Smooth muscle cell (in vitro differentiated cells): ENCODE data around the gene ADGRV1. TPM values are rescaled to one million over a fixed set of nuclear protein-coding genes. Genes with fewer than 3 reads are reported as not detected.

Source experiments
- DNase-seq: peaks from one replicate; lab custom pipeline; 2025; ENCODE audit not compliant: unreplicated experiment; lab: John Stamatoyannopoulos, UW
- H2AFZ ChIP-seq: fragments of 200-600 bp; sonication (generic); 2 replicates; pipeline ENCODE4 v1.6.0; 2016; ENCODE audit warnings: antibody characterized with exemption, low read depth, mild to moderate bottlenecking
- H3F3A ChIP-seq: fragments of 200-600 bp; sonication (generic); 2 replicates; pipeline ENCODE4 v1.6.0; 2017; ENCODE audit warnings: antibody characterized with exemption, low read depth
- H3K27ac ChIP-seq: fragments of 200-600 bp; sonication (generic); 2 replicates; pipeline ENCODE4 v1.5.1; 2016; ENCODE audit warnings: low read depth, mild to moderate bottlenecking
- H3K27me3 ChIP-seq: fragments of 200-600 bp; sonication (generic); 2 replicates; pipeline ENCODE4 v1.6.1; 2016; ENCODE audit warnings: low read depth, mild to moderate bottlenecking
- H3K36me3 ChIP-seq: fragments of 200-600 bp; sonication (generic); 2 replicates; pipeline ENCODE4 v1.5.1; 2016; ENCODE audit warnings: low read depth
- H3K4me1 ChIP-seq: fragments of 200-600 bp; sonication (generic); 2 replicates; pipeline ENCODE4 v1.5.1; 2016; ENCODE audit warnings: low read depth
- H3K4me2 ChIP-seq: fragments of 200-600 bp; sonication (generic); 2 replicates; pipeline ENCODE4 v1.6.0; 2016; ENCODE audit warnings: mild to moderate bottlenecking
- H3K4me3 ChIP-seq: fragments of 200-600 bp; sonication (generic); 2 replicates; pipeline ENCODE4 v1.5.1; 2016; ENCODE audit warnings: mild to moderate bottlenecking
- H3K79me2 ChIP-seq: fragments of 200-600 bp; sonication (generic); 2 replicates; pipeline ENCODE4 v1.6.0; 2016; ENCODE audit warnings: low read depth, mild to moderate bottlenecking
- H3K9ac ChIP-seq: fragments of 200-600 bp; sonication (generic); 2 replicates; pipeline ENCODE4 v1.6.0; 2016; ENCODE audit warnings: low read depth
- H3K9me3 ChIP-seq: fragments of 200-600 bp; sonication (generic); replicated peaks from 2 replicates; pipeline ENCODE4 v1.5.1; 2016; ENCODE audit warnings: low read depth
- H4K20me1 ChIP-seq: fragments of 200-600 bp; sonication (generic); 2 replicates; pipeline ENCODE4 v1.6.0; 2016; ENCODE audit warnings: low read depth
- WGBS: methylation state at CpG from one replicate; pipeline ENCODE4 v1.1.7; 2016; ENCODE audit warnings: low lambda C conversion rate; 5-methylcytosine and 5-hydroxymethylcytosine counted together
- polyA plus RNA-seq: library from polyadenylated mRNA; unstranded; fragments of >200 nt; fragmentation: Nextera tagmentation; extraction: Ambion mirVana; gene quantifications from 2 replicates; pipeline ENCODE4 v1.2.1, GENCODE V29; 2016
- total RNA-seq: library from RNA; depleted of rRNA; stranded (reverse); fragments of >200 nt; gene quantifications from 2 replicates; pipeline ENCODE4 v1.2.3, GENCODE V29; 2014
- TF ChIP-seq, protein P1 (sequence below): fragments of 200-600 bp; sonication (generic); IDR thresholded peaks from 2 replicates; pipeline ENCODE4 v1.5.1; 2017; ENCODE audit warnings: borderline replicate concordance, mild to moderate bottlenecking, antibody characterized with exemption; ENCODE audit not compliant: insufficient read depth, poor library complexity, severe bottlenecking

Gene ADGRV1
- total and polyA plus RNA-seq, 2 experiments from 2014 or later: 16.8 to 17.7 TPM

DNA sequence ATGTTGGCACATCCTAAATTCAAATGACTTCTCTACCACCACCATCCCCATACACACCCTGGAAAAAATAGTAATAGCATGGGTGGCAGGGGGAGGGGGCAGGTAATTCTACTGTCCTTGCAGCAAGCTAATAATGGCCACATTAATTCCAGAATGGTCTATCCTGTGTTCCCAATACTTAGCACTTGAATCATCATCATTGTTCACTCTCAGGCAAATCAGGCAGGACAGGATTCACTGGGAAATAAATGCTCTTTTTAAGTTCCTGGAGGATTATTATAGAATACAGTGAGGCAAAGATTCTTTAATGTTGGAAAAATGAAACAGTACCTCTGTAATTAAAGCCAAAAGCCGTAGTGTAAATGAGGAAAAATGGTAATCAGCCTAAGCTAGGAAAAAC, 570.0 kb downstream of the ADGRV1 start:
- Histone ChIP-seq H3K4me3 (no peak overlapping the region), H3K9me3 (no peaks in the 10 kb centered on the region), H3K9ac (no peak overlapping the region), H2AFZ (no peak overlapping the region), H3F3A (peaks cover 3% of the 10 kb centered on the region), H3K4me2 (peak overlapping the region; percentile 61), H3K27ac (peak overlapping the region; percentile 43), H3K79me2 (no peaks in the 10 kb centered on the region), H3K27me3 (no peaks in the 10 kb centered on the region), H4K20me1 (no peaks in the 10 kb centered on the region), H3K36me3 (no peaks in the 10 kb centered on the region), H3K4me1 (peaks cover 26% of the 10 kb centered on the region)
- DNase-seq: no peak
- 88% methylated on average over 1 of the region's 1 CpG for WGBS
- TF ChIP-seq, protein P1, sequence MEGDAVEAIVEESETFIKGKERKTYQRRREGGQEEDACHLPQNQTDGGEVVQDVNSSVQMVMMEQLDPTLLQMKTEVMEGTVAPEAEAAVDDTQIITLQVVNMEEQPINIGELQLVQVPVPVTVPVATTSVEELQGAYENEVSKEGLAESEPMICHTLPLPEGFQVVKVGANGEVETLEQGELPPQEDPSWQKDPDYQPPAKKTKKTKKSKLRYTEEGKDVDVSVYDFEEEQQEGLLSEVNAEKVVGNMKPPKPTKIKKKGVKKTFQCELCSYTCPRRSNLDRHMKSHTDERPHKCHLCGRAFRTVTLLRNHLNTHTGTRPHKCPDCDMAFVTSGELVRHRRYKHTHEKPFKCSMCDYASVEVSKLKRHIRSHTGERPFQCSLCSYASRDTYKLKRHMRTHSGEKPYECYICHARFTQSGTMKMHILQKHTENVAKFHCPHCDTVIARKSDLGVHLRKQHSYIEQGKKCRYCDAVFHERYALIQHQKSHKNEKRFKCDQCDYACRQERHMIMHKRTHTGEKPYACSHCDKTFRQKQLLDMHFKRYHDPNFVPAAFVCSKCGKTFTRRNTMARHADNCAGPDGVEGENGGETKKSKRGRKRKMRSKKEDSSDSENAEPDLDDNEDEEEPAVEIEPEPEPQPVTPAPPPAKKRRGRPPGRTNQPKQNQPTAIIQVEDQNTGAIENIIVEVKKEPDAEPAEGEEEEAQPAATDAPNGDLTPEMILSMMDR: no peak

DNA sequence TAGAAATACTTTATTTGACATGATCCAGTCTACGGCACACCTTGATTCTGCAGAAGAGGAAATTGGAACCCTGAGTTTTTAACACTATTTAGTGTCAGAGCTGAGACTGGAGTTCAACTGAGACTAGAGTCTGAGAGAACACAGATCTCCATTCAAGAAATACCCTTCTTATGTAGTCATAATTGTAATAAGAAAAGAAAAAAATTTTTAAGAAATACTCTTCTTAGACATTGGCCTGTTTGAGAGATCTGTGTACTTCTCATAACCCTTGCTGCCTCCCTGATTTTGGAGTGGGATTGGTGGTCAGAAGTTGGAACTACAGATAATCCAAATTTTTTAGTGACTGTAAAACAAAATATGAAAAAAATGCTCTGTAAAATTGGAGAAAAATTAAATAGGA, 571.2 kb downstream of the ADGRV1 start:
- H3K9ac ChIP-seq: no peak overlapping the region
- TF ChIP-seq, protein P1: no peak
- no peaks in the 10 kb centered on the region for H4K20me1 ChIP-seq
- peaks cover 3% of the 10 kb centered on the region for H3F3A ChIP-seq
- 86% methylated on average over 1 of the region's 1 CpG for WGBS
- H3K9me3 ChIP-seq: no peaks in the 10 kb centered on the region
- no peaks in the 10 kb centered on the region for H3K79me2 ChIP-seq
- H3K4me3 ChIP-seq: no peak overlapping the region
- H3K27me3 ChIP-seq: no peaks in the 10 kb centered on the region
- H3K36me3 ChIP-seq: no peaks in the 10 kb centered on the region
- no peak overlapping the region for H2AFZ ChIP-seq
- peak overlapping the region; percentile 43 for H3K27ac ChIP-seq
- no peak for DNase-seq
- peak overlapping the region; percentile 61 for H3K4me2 ChIP-seq
- H3K4me1 ChIP-seq: peaks cover 23% of the 10 kb centered on the region

DNA sequence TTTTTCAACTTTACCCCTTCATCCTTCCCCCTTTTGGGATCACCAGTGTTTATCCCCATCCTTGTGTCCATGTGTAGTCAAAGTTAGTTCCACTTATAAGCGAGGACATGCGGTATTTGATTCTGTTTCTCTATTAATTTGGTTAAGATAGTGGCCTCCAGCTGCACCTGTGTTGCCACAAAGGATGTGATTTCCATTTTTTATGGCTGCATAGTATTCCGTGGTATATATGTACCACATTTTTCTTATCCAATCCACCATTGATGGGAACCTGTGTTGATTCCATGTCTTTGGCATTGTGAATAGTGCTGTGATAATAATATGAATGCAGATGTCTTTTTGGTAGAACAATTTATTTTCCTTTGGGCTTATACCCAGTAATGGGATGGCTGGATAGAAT, 572.2 kb downstream of the ADGRV1 start:
- TF ChIP-seq, protein P1: no peak
- 96% methylated on average over 3 of the region's 3 CpGs for WGBS

DNA sequence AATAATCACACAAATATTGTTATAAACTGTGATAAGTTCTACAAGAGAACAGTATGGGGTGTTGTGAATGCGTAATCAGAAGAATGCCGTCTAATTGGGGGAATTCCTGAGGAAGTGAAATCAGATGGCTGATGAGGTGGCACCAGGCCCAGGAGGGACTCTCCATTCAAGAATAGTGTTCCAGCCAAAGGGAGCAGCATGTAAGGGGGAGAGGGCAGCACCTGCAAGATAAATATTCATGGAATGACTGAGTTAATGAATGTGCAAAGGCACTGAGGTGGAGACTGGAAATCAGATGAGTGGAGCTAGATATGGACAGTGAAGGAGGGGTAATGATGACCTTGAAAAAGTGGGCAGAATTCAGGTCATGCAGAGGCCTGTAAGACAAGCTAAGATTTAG, 574.0 kb downstream of the ADGRV1 start:
- H4K20me1 ChIP-seq: no peaks in the 10 kb centered on the region
- peaks cover 20% of the 10 kb centered on the region for H3K4me1 ChIP-seq
- no peak overlapping the region for H3K4me2 ChIP-seq
- H2AFZ ChIP-seq: no peak overlapping the region
- no peak overlapping the region for H3K9ac ChIP-seq
- no peaks in the 10 kb centered on the region for H3K9me3 ChIP-seq
- TF ChIP-seq, protein P1: no peak
- no peaks in the 10 kb centered on the region for H3K36me3 ChIP-seq
- no peaks in the 10 kb centered on the region for H3K79me2 ChIP-seq
- H3K4me3 ChIP-seq: no peak overlapping the region
- 98% methylated on average over 2 of the region's 2 CpGs for WGBS
- peaks cover 3% of the 10 kb centered on the region for H3F3A ChIP-seq
- no peak for DNase-seq
- H3K27me3 ChIP-seq: no peaks in the 10 kb centered on the region
- H3K27ac ChIP-seq: no peak overlapping the region

More for the DNA sequence above, 572.2 kb downstream of the ADGRV1 start:
- no peak overlapping the region for H3K27ac ChIP-seq
- no peaks in the 10 kb centered on the region for H4K20me1 ChIP-seq
- no peaks in the 10 kb centered on the region for H3K9me3 ChIP-seq
- H3K4me1 ChIP-seq: peaks cover 23% of the 10 kb centered on the region
- H3K4me2 ChIP-seq: no peak overlapping the region
- H3K36me3 ChIP-seq: no peaks in the 10 kb centered on the region
- no peak overlapping the region for H3K4me3 ChIP-seq
- H3F3A ChIP-seq: peaks cover 3% of the 10 kb centered on the region
- H3K9ac ChIP-seq: no peak overlapping the region
- no peak for DNase-seq
- H3K79me2 ChIP-seq: no peaks in the 10 kb centered on the region
- no peaks in the 10 kb centered on the region for H3K27me3 ChIP-seq
- no peak overlapping the region for H2AFZ ChIP-seq
